ENCODE results near the gene CYP27B1. TPM values are rescaled to one million over a fixed set of nuclear protein-coding genes. Genes with fewer than 3 reads are reported as not detected.

The CYP27B1 gene
- total and polyA plus RNA-seq, 2 donors (not counting 3 experiments of a cell fraction or from before 2014, with no cell fraction given): 0.62 to 2.7 TPM

DNA sequence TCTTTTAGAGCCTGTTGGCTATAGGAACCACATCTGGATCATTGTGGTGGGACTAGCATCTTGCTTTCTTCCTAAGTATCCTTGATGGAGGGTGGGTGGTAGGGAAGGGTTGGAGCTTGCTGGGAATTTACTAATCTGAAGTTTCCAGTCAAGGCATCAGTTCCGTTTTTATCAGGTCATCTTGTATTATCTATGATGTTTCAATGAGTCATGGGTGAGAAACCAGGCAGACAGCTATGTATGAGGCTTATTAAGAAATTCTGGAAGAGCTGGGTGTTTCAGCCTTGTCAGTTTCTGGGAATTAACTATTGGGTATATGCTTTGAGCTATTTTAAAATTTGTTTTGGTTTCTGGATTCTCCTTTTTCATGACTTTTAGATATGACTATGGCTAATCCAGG is 27.0 kb upstream of the CYP27B1 start:
- ChIA-PET POLR2A (no interaction called here), CTCF (interaction anchor here (2.6 to 3.7 kb wide), 2 partner anchors 9 to 11 kb away, joined by 12 to 27 read pairs; partner anchors contain the start of gene TSFM)
- no peaks in the 10 kb centered on the region for H3K79me2 ChIP-seq (ENCODE audit: control insufficient read depth, insufficient read depth, low read length)
- no peaks in the 10 kb centered on the region for H3K4me1 ChIP-seq (ENCODE audit: control insufficient read depth, extremely low read depth, insufficient read depth, low read length)
- TF ChIP-seq GATA2 (IDR thresholded peaks at IDR 0.05; ENCODE audit: insufficient read depth, insufficient read length, low read depth, low read length) (peak; percentile 77), POLR2A (IDR thresholded peaks at IDR 0.05; ENCODE audit: low read depth, low read length) (no peak), FOS (IDR thresholded peaks at IDR 0.05; ENCODE audit: borderline replicate concordance, insufficient read depth, low read length) (peak; percentile 62)
- H3K9me1 ChIP-seq (replicated peaks; ENCODE audit: control insufficient read depth, extremely low read depth, insufficient read depth, low read length): no peaks in the 10 kb centered on the region
- no TSS peak for BruUV-seq (replicated peaks)
- no peak overlapping the region for H2AFZ ChIP-seq (ENCODE audit: low read depth, low read length)
- dilution Hi-C loops (cut with MboI; ENCODE audit: extremely low pct_ligation_motif_present, low sequenced_read_pairs): no loop called here
- no peak overlapping the region for H3K4me2 ChIP-seq (ENCODE audit: insufficient read depth, low read length)
- no peak overlapping the region for H3K9ac ChIP-seq (replicated peaks; ENCODE audit: extremely low read depth, insufficient read depth, low read length)
- H3K27me3 ChIP-seq (ENCODE audit: control insufficient read depth in 2 of 2, insufficient read depth in 2 of 2, low read length in 2 of 2): no peaks in the 10 kb centered on the region
- H3K36me3 ChIP-seq (ENCODE audit: control insufficient read depth in 2 of 2, extremely low read depth in 1 of 2, insufficient read depth in 2 of 2, low read length in 2 of 2): peaks cover 13% of the 10 kb centered on the region in 2 experiments
- DNase-seq (ENCODE audit: low read depth, low spot score) (peak; percentile 19), FAIRE-seq (no peak)
- intact Hi-C loops (cut with micrococcal nuclease): no loop called here
- no peaks in the 10 kb centered on the region for H4K20me1 ChIP-seq (replicated peaks; ENCODE audit: control insufficient read depth, extremely low read depth, insufficient read depth, low read length)
- H3K27ac ChIP-seq (ENCODE audit: insufficient read depth, low read depth, low read length): no peak overlapping the region
- H3K9me3 ChIP-seq (replicated peaks; ENCODE audit: control insufficient read depth, insufficient read depth, low read length): no peaks in the 10 kb centered on the region
- no peak overlapping the region for H3K4me3 ChIP-seq (replicated peaks in 1 of 3; ENCODE audit: insufficient read depth in 1 of 3, low read depth in 1 of 3, low read length in 3 of 3)

DNA sequence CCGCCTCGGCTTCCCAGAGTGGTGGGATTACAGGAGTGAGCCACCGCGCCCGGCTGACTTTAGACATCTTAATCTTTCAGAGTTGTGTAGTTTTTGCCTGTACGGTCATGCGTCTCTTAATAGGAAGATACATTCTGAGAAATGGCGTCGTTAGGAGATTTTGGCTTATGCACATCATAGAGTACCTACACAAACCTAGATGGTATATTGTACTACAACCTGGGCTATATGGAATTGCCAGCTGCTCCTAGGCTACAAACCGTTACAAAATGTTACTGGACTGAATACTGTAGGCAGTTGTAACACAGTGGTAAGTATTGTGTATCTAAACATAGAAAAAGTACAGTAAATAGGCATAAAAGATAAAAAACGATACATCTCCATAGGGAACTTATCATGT is 17.0 kb upstream of the CYP27B1 start:
- DNase-seq (ENCODE audit: low read depth, low spot score) (no peak), FAIRE-seq (no peak)
- intact Hi-C loops (cut with micrococcal nuclease) (loop anchor here (1.0 to 2.0 kb wide), 2 partner anchors 13 to 47 kb away; no protein-coding TSS in a partner anchor), dilution Hi-C loops (cut with MboI; ENCODE audit: extremely low pct_ligation_motif_present, low sequenced_read_pairs) (no loop called here)
- H4K20me1 ChIP-seq (replicated peaks; ENCODE audit: control insufficient read depth, extremely low read depth, insufficient read depth, low read length): no peaks in the 10 kb centered on the region
- TF ChIP-seq JUN (IDR thresholded peaks at IDR 0.05; ENCODE audit: borderline replicate concordance, insufficient read depth, insufficient read length, low read depth) (no peak), POLR2AphosphoS5 (IDR thresholded peaks at IDR 0.05; ENCODE audit: insufficient read depth, low read depth, low read length) (no peak), EZH2 (IDR thresholded peaks at IDR 0.05; ENCODE audit: borderline replicate concordance, low read depth, low read length, severe bottlenecking) (no peak), GATA2 (IDR thresholded peaks at IDR 0.05; ENCODE audit: insufficient read depth, insufficient read length, low read depth, low read length) (no peak), MYC (IDR thresholded peaks at IDR 0.05; ENCODE audit: low read depth, low read length) (no peak), FOS (IDR thresholded peaks at IDR 0.05; ENCODE audit: borderline replicate concordance, insufficient read depth, low read length) (no peak), POLR2A (IDR thresholded peaks at IDR 0.05; ENCODE audit: low read depth, low read length) (no peak), CTCF (IDR thresholded peaks at IDR 0.05; ENCODE audit: extremely low read depth in 1 of 2, insufficient read depth in 1 of 2, low read depth in 1 of 2, low read length in 2 of 2) (no peak)
- TF ChIP-seq, protein P1, sequence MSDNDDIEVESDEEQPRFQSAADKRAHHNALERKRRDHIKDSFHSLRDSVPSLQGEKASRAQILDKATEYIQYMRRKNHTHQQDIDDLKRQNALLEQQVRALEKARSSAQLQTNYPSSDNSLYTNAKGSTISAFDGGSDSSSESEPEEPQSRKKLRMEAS (IDR thresholded peaks at IDR 0.05; ENCODE audit: insufficient read depth, insufficient read length): no peak
- no peak overlapping the region for H3K4me2 ChIP-seq (ENCODE audit: insufficient read depth, low read length)
- CTCF ChIA-PET: interaction anchor here (0.7 to 2.0 kb wide), 6 partner anchors 12 to 201 kb away, joined by 3 to 10 read pairs (median 4); partner anchors contain the start of genes EEF1AKMT3 and METTL1
- H3K9me1 ChIP-seq (replicated peaks; ENCODE audit: control insufficient read depth, extremely low read depth, insufficient read depth, low read length): no peaks in the 10 kb centered on the region
- H3K4me1 ChIP-seq (ENCODE audit: control insufficient read depth, extremely low read depth, insufficient read depth, low read length): peaks cover 7% of the 10 kb centered on the region
- POLR2A ChIA-PET: no interaction called here
- no peak overlapping the region for H3K9ac ChIP-seq (replicated peaks; ENCODE audit: extremely low read depth, insufficient read depth, low read length)
- peaks cover 14% of the 10 kb centered on the region for H3K79me2 ChIP-seq (ENCODE audit: control insufficient read depth, insufficient read depth, low read length)
- no peak overlapping the region for H2AFZ ChIP-seq (ENCODE audit: low read depth, low read length)
- no peaks in the 10 kb centered on the region for H3K9me3 ChIP-seq (replicated peaks; ENCODE audit: control insufficient read depth, insufficient read depth, low read length)
- no peak overlapping the region for H3K27ac ChIP-seq (ENCODE audit: insufficient read depth, low read depth, low read length)
- no peak overlapping the region for H3K4me3 ChIP-seq (replicated peaks in 1 of 3; ENCODE audit: insufficient read depth in 1 of 3, low read depth in 1 of 3, low read length in 3 of 3)
- no peaks in the 10 kb centered on the region for H3K27me3 ChIP-seq (ENCODE audit: control insufficient read depth in 2 of 2, insufficient read depth in 2 of 2, low read length in 2 of 2)
- H3K36me3 ChIP-seq (ENCODE audit: control insufficient read depth in 2 of 2, extremely low read depth in 1 of 2, insufficient read depth in 2 of 2, low read length in 2 of 2): peaks cover 10 to 11% of the 10 kb centered on the region in 2 experiments
- no TSS peak for BruUV-seq (replicated peaks)

Data from endothelial cell of umbilical vein (primary cell).